SH-SY5Y (cell line): ENCODE results near the gene AGAP1.

Experiments
- GATA2 ChIP-seq: IDR thresholded peaks from 2 replicates; pipeline ENCODE4 v1.6.1; 2011; ENCODE audit warnings: mild to moderate bottlenecking, low read depth, low read length
- GATA3 ChIP-seq: IDR thresholded peaks from 2 replicates; pipeline ENCODE4 v1.6.1; 2011; ENCODE audit warnings: low read depth, mild to moderate bottlenecking, low read length, moderate library complexity

- TF ChIP-seq GATA2 (no peak), GATA3 (no peak)
These were observed 232.7 kb downstream of the AGAP1 start for GRCh38 chr2:235726554-235726953.
